ENCODE results near the gene SNRK.

The SNRK gene

GRCh38 chr3:43268636-43269035 lies 17.7 kb upstream of the SNRK start:
- no peak for DNase-seq (ENCODE audit: low read depth)
- H3K4me3 ChIP-seq (replicated peaks; ENCODE audit: low read depth, low read length), result no peak overlapping the region
- TF ChIP-seq CTCF (IDR thresholded peaks at IDR 0.05; ENCODE audit: low read length, missing control alignments), result no peak

- TF ChIP-seq CTCF (IDR thresholded peaks at IDR 0.05; ENCODE audit: low read length, missing control alignments), result no peak
- no peak overlapping the region for H3K4me3 ChIP-seq (replicated peaks; ENCODE audit: low read depth, low read length)
- DNase-seq (ENCODE audit: low read depth), result no peak
Observed at GRCh38 chr3:43270078-43270477, 16.3 kb upstream of the SNRK start.

GRCh38 chr3:43273416-43273815 lies 12.9 kb upstream of the SNRK start:
- DNase-seq (ENCODE audit: low read depth), result no peak
- no peak overlapping the region for H3K4me3 ChIP-seq (replicated peaks; ENCODE audit: low read depth, low read length)
- TF ChIP-seq CTCF (IDR thresholded peaks at IDR 0.05; ENCODE audit: low read length, missing control alignments), result no peak

GRCh38 chr3:43279082-43279481 lies 7.3 kb upstream of the SNRK start:
- no peak for TF ChIP-seq CTCF (IDR thresholded peaks at IDR 0.05; ENCODE audit: low read length, missing control alignments)
- no peak overlapping the region for H3K4me3 ChIP-seq (replicated peaks; ENCODE audit: low read depth, low read length)
- DNase-seq (ENCODE audit: low read depth), result no peak

- no peak for DNase-seq (ENCODE audit: low read depth)
- H3K4me3 ChIP-seq (replicated peaks; ENCODE audit: low read depth, low read length), result no peak overlapping the region
- no peak for TF ChIP-seq CTCF (IDR thresholded peaks at IDR 0.05; ENCODE audit: low read length, missing control alignments)
Observed at GRCh38 chr3:43279532-43279931, 6.8 kb upstream of the SNRK start.

- TF ChIP-seq CTCF (IDR thresholded peaks at IDR 0.05; ENCODE audit: low read length, missing control alignments), result no peak
- H3K4me3 ChIP-seq (replicated peaks; ENCODE audit: low read depth, low read length), result no peak overlapping the region
- no peak for DNase-seq (ENCODE audit: low read depth)
Observed at GRCh38 chr3:43281020-43281419, 5.3 kb upstream of the SNRK start.

- no peak for DNase-seq (ENCODE audit: low read depth)
- no peak for TF ChIP-seq CTCF (IDR thresholded peaks at IDR 0.05; ENCODE audit: low read length, missing control alignments)
Observed at GRCh38 chr3:43284171-43284570, 2.2 kb upstream of the SNRK start.

More at GRCh38 chr3:43284171-43284570, 2.2 kb upstream of the SNRK start:
- H3K4me3 ChIP-seq (replicated peaks; ENCODE audit: low read depth, low read length), result no peak overlapping the region
